Body of pancreas (tissue), 4 donors: Measurements from ENCODE around the gene PRR15L.

ENCODE experiments used
- CTCF ChIP-seq, 7 experiments: fragments of 450-650 bp in 4 of 7; fragments of 200-600 bp in 3 of 7; sonication (generic) in 3 of 7; IDR thresholded peaks; one replicate each; pipeline ENCODE4 v1.5.1; 2016 to 2019; ENCODE audit warnings: antibody characterized with exemption in 7 of 7
- POLR2A ChIP-seq, 3 donors: fragments of 450-650 bp; IDR thresholded peaks; one replicate each; pipeline ENCODE4 v1.6.1; 2016; ENCODE audit warnings: antibody characterized with exemption in 3 of 3, mild to moderate bottlenecking in 2 of 3

- TF ChIP-seq CTCF (IDR thresholded peaks at IDR 0.05) (no peak), POLR2A (IDR thresholded peaks at IDR 0.05) (no peak)
Measured at GRCh38 chr17:47942096-47942510, 15.6 kb downstream of the PRR15L start.
